Choroid plexus epithelial cell (primary cell): ENCODE data around the gene CDK18.
"Not testable (repeated sequence)": the region's sequence is repeated elsewhere in the genome, so short reads cannot be mapped to it uniquely, and the experiment has no call there.

ENCODE experiments used
- DNase-seq: peaks from one replicate; pipeline ENCODE4 v3.0.0-alpha.2; 2010; ENCODE audit warnings: low read depth
- H3K4me3 ChIP-seq: 2 replicates; pipeline ENCODE4 v1.5.1; 2011; ENCODE audit warnings: low read depth, mild to moderate bottlenecking, control low read depth, low read length, moderate library complexity
- TF ChIP-seq, protein P1 (sequence below): conservative IDR thresholded peaks from 2 replicates; pipeline ENCODE4 v1.5.1; 2011; ENCODE audit warnings: low read depth, mild to moderate bottlenecking, control low read depth, inconsistent platforms, low read length, moderate library complexity

The CDK18 gene

DNA sequence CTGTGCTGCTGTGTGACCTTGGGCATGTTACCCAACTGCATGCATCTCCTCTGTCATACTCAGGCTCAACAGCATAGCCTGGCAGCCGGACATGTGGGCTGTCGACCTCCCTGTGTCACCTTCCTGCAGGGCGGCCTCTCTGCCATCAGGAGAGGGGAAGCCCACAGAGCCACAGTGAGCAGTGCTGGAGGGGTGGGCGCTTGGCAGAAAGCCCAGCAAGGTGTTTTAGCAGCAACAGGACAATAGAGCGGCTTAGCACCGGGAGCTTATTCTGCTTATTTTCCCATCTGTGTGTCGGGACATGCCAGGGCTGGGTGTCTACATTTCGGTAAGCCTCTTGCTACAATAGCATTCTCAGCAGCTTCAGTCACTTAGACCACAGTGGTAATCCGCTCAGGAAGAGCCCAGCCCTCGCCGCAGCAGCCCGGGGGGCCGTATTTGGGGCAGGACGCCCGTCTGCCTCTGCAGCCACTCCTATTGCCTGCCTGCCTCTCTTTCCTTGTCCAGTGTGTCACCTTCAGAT, 22.8 kb upstream of the CDK18 start:
- no peak overlapping the region for H3K4me3 ChIP-seq
- DNase-seq, result no peak
- TF ChIP-seq, protein P1, sequence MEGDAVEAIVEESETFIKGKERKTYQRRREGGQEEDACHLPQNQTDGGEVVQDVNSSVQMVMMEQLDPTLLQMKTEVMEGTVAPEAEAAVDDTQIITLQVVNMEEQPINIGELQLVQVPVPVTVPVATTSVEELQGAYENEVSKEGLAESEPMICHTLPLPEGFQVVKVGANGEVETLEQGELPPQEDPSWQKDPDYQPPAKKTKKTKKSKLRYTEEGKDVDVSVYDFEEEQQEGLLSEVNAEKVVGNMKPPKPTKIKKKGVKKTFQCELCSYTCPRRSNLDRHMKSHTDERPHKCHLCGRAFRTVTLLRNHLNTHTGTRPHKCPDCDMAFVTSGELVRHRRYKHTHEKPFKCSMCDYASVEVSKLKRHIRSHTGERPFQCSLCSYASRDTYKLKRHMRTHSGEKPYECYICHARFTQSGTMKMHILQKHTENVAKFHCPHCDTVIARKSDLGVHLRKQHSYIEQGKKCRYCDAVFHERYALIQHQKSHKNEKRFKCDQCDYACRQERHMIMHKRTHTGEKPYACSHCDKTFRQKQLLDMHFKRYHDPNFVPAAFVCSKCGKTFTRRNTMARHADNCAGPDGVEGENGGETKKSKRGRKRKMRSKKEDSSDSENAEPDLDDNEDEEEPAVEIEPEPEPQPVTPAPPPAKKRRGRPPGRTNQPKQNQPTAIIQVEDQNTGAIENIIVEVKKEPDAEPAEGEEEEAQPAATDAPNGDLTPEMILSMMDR, result no peak

DNA sequence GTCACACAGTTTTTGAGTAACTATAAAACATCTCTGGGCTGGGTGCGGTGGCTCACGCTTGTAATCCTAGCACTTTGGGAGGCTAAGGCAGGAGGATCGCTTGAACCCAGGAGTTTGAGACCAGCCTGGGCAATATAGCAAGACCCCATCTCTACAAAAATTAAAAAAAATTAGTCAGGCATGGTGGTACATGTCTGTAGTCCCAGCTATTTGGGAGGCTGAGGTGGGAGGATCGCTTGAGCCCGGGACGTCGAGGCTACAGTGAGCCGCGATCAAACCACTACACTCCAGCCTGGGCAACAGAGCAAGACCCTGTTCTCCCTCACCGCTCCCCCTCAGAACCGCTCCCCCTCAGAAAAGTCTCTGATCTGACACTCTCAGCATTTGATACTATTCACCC, 21.9 kb upstream of the CDK18 start:
- H3K4me3 ChIP-seq, DNase-seq: not testable (repeated sequence)

DNA sequence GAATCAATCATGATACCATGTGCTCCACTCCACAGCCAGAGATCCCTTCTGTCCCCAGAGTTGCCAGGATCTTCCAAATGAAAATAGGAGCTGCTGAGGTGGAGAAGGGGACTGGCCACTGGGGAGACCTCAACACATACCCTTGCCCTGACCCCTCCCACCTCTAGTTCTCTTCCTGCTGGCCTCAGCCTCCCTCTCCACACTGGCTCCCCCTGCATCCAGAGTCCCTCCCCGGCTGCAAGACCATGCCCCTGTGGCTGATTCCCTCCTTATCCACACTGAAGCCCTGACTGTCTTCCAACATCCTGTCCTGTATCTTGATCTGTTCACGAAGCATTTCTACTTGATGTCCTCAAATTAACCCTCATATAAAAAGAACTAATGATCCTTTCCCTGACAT, 21.1 kb upstream of the CDK18 start:
- TF ChIP-seq, protein P1, result no peak
- DNase-seq, result no peak
- H3K4me3 ChIP-seq, result no peak overlapping the region

DNA sequence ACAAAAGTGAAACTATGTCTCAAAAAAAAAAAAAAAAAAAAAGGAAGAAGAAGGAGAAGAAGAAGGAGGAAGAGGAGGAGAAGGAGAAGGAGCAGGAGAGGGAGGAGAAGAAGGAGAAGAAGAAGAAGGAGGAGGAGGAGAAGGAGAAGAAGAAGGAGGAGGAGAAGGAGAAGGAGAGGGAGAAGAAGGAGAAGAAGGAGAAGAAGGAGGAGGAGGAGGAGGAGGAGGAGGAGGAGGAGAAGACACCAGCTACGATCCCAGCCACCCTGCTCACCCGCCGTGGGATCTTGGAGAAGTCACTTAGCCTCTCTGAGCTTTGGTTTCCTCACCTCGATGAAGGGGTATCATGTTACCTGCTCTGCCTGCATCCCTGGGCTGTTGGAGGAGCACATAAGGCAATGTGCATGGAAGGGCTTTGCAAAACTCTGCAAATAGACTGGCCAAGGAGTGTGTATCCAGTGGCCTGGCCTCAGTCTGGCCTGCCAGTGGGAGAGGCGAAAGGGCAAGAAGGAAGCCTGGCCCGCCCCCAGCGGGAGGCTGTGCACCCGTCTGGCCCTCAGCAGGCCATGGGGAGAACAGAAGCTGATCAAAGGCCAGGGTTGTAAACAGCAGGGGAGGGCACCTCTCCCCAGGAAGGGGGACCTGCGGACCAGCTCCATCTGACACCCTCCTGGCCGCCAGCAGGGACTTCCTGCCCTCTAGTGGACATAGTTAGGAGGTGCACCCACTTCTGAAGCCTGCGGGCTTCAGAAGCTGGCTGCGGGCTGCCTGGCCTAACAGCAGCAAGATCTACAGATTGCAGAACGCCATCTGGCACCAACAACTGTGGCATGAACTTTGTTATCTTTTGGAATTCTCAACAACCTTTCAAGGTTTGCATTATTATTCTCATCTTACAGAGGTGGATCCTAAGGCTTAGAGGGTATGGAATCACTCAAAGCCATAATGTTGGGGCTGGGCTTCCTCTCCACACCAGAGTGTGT, 19.2 kb upstream of the CDK18 start:
- peak; percentile 83 for DNase-seq
- TF ChIP-seq, protein P1, result peak; percentile 94
- H3K4me3 ChIP-seq, result no peak overlapping the region

DNA sequence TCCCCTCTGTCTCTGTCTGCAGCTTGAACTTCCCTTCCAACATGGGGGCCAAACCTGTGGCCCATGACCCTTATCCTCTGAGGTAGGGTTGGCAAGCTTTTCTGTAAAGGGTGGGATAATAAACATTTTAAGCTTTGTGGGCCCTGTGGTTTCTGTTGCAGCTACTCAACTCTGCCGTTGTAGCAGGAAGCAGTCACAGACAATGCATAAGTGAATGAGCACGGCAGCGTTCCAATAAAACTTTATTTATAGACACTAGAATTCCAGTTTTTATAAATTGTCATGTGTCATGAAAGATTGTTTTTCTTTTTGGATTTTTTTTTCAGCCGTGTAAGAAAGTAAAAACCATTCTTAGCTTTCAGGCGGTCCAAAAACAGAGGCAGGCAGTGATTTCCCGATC, 18.2 kb upstream of the CDK18 start:
- TF ChIP-seq, protein P1, result no peak
- H3K4me3 ChIP-seq, result no peak overlapping the region
- DNase-seq, result no peak

DNA sequence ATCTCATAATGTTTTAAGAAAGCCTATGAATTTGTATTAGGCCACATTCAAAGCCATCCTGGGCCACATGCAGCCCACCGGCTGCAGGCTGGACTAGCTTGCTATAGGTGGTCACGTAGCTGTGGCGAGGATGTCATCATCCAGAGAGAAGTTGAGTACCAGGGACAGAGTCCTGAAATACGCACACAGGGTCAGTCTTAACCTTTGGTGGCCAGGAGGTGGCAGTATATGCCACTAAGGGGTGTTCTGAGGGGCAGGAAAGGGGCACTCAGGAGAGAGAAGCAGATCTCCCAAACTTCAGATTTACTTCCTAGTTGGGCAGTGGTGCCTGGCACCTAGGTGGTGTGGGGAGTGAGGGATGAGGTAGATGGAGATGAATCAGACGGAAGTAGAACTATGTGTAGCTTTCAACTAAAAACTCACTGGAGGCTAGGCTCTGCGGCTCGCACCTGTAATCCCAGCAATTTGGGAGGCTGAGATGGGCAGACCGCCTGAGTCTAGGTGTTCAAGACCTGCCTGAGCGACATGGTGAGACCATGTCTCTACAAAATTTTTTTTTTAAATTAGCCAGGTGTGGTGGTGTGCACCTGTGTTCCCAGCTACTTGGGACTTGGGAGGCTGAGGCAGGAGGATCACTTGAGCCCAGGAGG, 16.3 kb upstream of the CDK18 start:
- H3K4me3 ChIP-seq, result no peak overlapping the region
- TF ChIP-seq, protein P1, result peak; percentile 87
- DNase-seq, result peak; percentile 78

DNA sequence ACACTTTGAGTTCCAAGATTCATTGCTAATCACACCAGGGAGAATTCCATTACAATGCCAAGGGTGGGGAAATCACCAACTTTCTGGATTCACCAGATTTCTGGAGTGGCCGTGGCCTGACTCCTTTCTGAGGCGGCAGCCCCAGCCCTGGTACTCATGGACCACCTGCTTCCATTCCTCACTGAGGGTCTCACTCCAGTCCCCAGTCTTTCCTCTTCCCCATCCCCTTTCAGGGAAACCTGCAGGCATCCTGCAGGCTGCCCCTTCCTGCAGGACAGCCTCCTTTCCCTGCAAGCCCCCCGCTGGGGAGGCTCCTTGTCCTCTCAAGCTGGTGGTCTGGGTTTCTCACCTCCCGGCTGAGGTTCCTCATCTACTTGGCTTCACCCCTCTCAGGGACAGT, 12.7 kb upstream of the CDK18 start:
- H3K4me3 ChIP-seq, result no peak overlapping the region
- no peak for DNase-seq
- TF ChIP-seq, protein P1, result no peak
